Measurements from ENCODE around the gene MRPS34. TPM values are rescaled to one million over a fixed set of nuclear protein-coding genes. Genes with fewer than 3 reads are reported as not detected.

MRPS34 gene
- total RNA-seq, 1 experiment from 2014 or later = 247 TPM

- TF ChIP-seq CTCF (conservative IDR thresholded peaks at IDR 0.05; ENCODE audit: low read depth, low read length) (no peak), EZH2 (IDR thresholded peaks at IDR 0.05; ENCODE audit: borderline replicate concordance, low read depth, low read length, poor library complexity, severe bottlenecking) (no peak)
- Histone ChIP-seq H3K4me1 (ENCODE audit: insufficient read depth, low read length, poor library complexity, severe bottlenecking) (no peaks in the 10 kb centered on the region), H3K4me3 (ENCODE audit: low read depth, low read length, poor library complexity, severe bottlenecking) (no peak overlapping the region), H3K27ac (ENCODE audit: low read depth, low read length, poor library complexity, severe bottlenecking) (no peak overlapping the region), H3K27me3 (replicated peaks; ENCODE audit: insufficient read depth, low read depth, low read length, poor library complexity) (no peaks in the 10 kb centered on the region), H3K9me3 (ENCODE audit: low read depth, low read length, poor library complexity, severe bottlenecking) (no peaks in the 10 kb centered on the region), H3K36me3 (ENCODE audit: insufficient read depth, low read length, poor library complexity, severe bottlenecking) (peaks cover 14% of the 10 kb centered on the region)
- ChIA-PET POLR2A (ENCODE audit: low non-redundant PET) (no interaction called here), CTCF (no interaction called here)
- DNase-seq (ENCODE audit: low spot score) = no peak
- intact Hi-C loops (cut with micrococcal nuclease; ENCODE audit: unreplicated experiment) = no loop called here
- BruUV-seq (replicated peaks) = no TSS peak
Observed at GRCh38 chr16:1745181-1745899, 27.6 kb downstream of the MRPS34 start.

- Histone ChIP-seq H3K9me3 (ENCODE audit: low read depth, low read length, poor library complexity, severe bottlenecking) (no peaks in the 10 kb centered on the region), H3K4me1 (ENCODE audit: insufficient read depth, low read length, poor library complexity, severe bottlenecking) (no peaks in the 10 kb centered on the region), H3K36me3 (ENCODE audit: insufficient read depth, low read length, poor library complexity, severe bottlenecking) (peaks cover 10% of the 10 kb centered on the region), H3K27ac (ENCODE audit: low read depth, low read length, poor library complexity, severe bottlenecking) (no peak overlapping the region), H3K27me3 (replicated peaks; ENCODE audit: insufficient read depth, low read depth, low read length, poor library complexity) (no peaks in the 10 kb centered on the region), H3K4me3 (ENCODE audit: low read depth, low read length, poor library complexity, severe bottlenecking) (no peak overlapping the region)
- ChIA-PET POLR2A (ENCODE audit: low non-redundant PET) (no interaction called here), CTCF (no interaction called here)
- TF ChIP-seq CTCF (conservative IDR thresholded peaks at IDR 0.05; ENCODE audit: low read depth, low read length) (no peak), EZH2 (IDR thresholded peaks at IDR 0.05; ENCODE audit: borderline replicate concordance, low read depth, low read length, poor library complexity, severe bottlenecking) (no peak)
- intact Hi-C loops (cut with micrococcal nuclease; ENCODE audit: unreplicated experiment) = no loop called here
- no TSS peak for BruUV-seq (replicated peaks)
- no peak for DNase-seq (ENCODE audit: low spot score)
Observed at GRCh38 chr16:1744338-1744840, 28.5 kb downstream of the MRPS34 start.

GRCh38 chr16:1743376-1744337 is 29.3 kb downstream of the MRPS34 start:
- no TSS peak for BruUV-seq (replicated peaks)

More at GRCh38 chr16:1743376-1744337, 29.3 kb downstream of the MRPS34 start:
- no peaks in the 10 kb centered on the region for H3K9me3 ChIP-seq (ENCODE audit: low read depth, low read length, poor library complexity, severe bottlenecking)
- DNase-seq (ENCODE audit: low spot score) = no peak
- CTCF ChIA-PET = no interaction called here
- no peak for TF ChIP-seq EZH2 (IDR thresholded peaks at IDR 0.05; ENCODE audit: borderline replicate concordance, low read depth, low read length, poor library complexity, severe bottlenecking)
- TF ChIP-seq CTCF (conservative IDR thresholded peaks at IDR 0.05; ENCODE audit: low read depth, low read length) = no peak
- no peak overlapping the region for H3K4me3 ChIP-seq (ENCODE audit: low read depth, low read length, poor library complexity, severe bottlenecking)
- POLR2A ChIA-PET (ENCODE audit: low non-redundant PET) = no interaction called here
- H3K36me3 ChIP-seq (ENCODE audit: insufficient read depth, low read length, poor library complexity, severe bottlenecking) = peaks cover 10% of the 10 kb centered on the region
- intact Hi-C loops (cut with micrococcal nuclease; ENCODE audit: unreplicated experiment) = no loop called here
- no peaks in the 10 kb centered on the region for H3K27me3 ChIP-seq (replicated peaks; ENCODE audit: insufficient read depth, low read depth, low read length, poor library complexity)
- H3K27ac ChIP-seq (ENCODE audit: low read depth, low read length, poor library complexity, severe bottlenecking) = no peak overlapping the region
- H3K4me1 ChIP-seq (ENCODE audit: insufficient read depth, low read length, poor library complexity, severe bottlenecking) = no peaks in the 10 kb centered on the region
